DOHH2 (cell line): Measurements from ENCODE around the gene LCK.

ENCODE experiments used
- EZH2phosphoT487 ChIP-seq: fragments of 200-600 bp; sonication (generic); IDR thresholded peaks from 2 replicates; pipeline ENCODE4 v1.6.1; 2017; ENCODE audit warnings: borderline replicate concordance, mild to moderate bottlenecking, antibody characterized with exemption, low read length, moderate library complexity, mixed read lengths
- TF ChIP-seq, protein P1 (sequence below): fragments of 200-600 bp; sonication (generic); IDR thresholded peaks from one replicate; pipeline ENCODE4 v1.5.1; 2014; ENCODE audit warnings: antibody characterized with exemption, mild to moderate bottlenecking, low read depth, low read length; ENCODE audit not compliant: poor library complexity, severe bottlenecking

DNA sequence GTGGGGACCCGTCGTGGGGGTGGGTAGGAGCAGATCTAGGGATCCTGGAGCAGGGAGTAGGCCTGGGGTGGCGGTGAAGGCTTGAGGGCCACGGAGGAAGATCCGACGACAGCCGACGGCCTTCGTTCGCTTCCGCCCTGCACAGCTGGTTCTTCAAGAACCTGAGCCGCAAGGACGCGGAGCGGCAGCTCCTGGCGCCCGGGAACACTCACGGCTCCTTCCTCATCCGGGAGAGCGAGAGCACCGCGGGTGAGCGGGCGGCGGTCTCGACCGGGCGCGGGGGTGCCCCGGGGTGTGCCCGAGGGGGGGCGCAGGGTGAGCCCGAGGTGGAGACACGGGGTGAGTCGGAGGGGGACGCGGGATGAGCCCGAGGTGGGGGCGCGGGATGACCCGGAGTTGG lies 24.4 kb downstream of the LCK start:
- TF ChIP-seq EZH2phosphoT487: no peak
- TF ChIP-seq, protein P1, sequence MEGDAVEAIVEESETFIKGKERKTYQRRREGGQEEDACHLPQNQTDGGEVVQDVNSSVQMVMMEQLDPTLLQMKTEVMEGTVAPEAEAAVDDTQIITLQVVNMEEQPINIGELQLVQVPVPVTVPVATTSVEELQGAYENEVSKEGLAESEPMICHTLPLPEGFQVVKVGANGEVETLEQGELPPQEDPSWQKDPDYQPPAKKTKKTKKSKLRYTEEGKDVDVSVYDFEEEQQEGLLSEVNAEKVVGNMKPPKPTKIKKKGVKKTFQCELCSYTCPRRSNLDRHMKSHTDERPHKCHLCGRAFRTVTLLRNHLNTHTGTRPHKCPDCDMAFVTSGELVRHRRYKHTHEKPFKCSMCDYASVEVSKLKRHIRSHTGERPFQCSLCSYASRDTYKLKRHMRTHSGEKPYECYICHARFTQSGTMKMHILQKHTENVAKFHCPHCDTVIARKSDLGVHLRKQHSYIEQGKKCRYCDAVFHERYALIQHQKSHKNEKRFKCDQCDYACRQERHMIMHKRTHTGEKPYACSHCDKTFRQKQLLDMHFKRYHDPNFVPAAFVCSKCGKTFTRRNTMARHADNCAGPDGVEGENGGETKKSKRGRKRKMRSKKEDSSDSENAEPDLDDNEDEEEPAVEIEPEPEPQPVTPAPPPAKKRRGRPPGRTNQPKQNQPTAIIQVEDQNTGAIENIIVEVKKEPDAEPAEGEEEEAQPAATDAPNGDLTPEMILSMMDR: no peak
